OCI-LY7 (cell line): ENCODE data around the gene GALM.

Experiments
- EZH2phosphoT487 ChIP-seq: fragments of 200-600 bp; sonication (generic); IDR thresholded peaks from 2 replicates; pipeline ENCODE4 v1.6.1; 2018; ENCODE audit warnings: low read depth, borderline replicate concordance, mild to moderate bottlenecking, mixed run types, antibody characterized with exemption, low read length, moderate library complexity, mixed read lengths
- TF ChIP-seq, protein P1 (sequence below): fragments of 200-600 bp; sonication (generic); conservative IDR thresholded peaks from 2 replicates; pipeline ENCODE4 v1.5.1; 2014; ENCODE audit warnings: mild to moderate bottlenecking, antibody characterized with exemption, low read length, moderate library complexity, mixed read lengths

- TF ChIP-seq, protein P1, sequence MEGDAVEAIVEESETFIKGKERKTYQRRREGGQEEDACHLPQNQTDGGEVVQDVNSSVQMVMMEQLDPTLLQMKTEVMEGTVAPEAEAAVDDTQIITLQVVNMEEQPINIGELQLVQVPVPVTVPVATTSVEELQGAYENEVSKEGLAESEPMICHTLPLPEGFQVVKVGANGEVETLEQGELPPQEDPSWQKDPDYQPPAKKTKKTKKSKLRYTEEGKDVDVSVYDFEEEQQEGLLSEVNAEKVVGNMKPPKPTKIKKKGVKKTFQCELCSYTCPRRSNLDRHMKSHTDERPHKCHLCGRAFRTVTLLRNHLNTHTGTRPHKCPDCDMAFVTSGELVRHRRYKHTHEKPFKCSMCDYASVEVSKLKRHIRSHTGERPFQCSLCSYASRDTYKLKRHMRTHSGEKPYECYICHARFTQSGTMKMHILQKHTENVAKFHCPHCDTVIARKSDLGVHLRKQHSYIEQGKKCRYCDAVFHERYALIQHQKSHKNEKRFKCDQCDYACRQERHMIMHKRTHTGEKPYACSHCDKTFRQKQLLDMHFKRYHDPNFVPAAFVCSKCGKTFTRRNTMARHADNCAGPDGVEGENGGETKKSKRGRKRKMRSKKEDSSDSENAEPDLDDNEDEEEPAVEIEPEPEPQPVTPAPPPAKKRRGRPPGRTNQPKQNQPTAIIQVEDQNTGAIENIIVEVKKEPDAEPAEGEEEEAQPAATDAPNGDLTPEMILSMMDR, result no peak
- no peak for TF ChIP-seq EZH2phosphoT487
Measured at GRCh38 chr2:38691994-38692393, 26.1 kb downstream of the GALM start.
